Endothelial cell of umbilical vein (primary cell): Measurements from ENCODE around the gene UVSSA. TPM values are rescaled to one million over a fixed set of nuclear protein-coding genes. Genes with fewer than 3 reads are reported as not detected.

ENCODE experiments used
- BruUV-seq: library from RNA; stranded (reverse); fragments of 400-500 nt; replicated peaks from 2 replicates; lab custom pipeline; 2021; lab: Mats Ljungman, UMichigan
- CTCF ChIA-PET: fragments of 300-600, 350-600 bp; sonication (Branson Sonifier 250); formaldehyde crosslinking; loops from one replicate; lab custom pipeline; 2021; ENCODE audit warnings: antibody characterized with exemption, inconsistent platforms; lab: Charles Lee
- POLR2A ChIA-PET: fragments of 300-600, 350-600 bp; sonication (Branson Sonifier 250); formaldehyde crosslinking; loops from one replicate; lab custom pipeline; 2021; ENCODE audit warnings: antibody characterized with exemption, inconsistent platforms; lab: Charles Lee
- DNase-seq: peaks from one replicate; pipeline ENCODE4 v3.0.0-alpha.2; 2011; ENCODE audit warnings: low read depth, low spot score
- FAIRE-seq: peaks from 2 replicates; lab custom pipeline; 2011; peaks lifted over from hg19 to GRCh38; lab: Jason Lieb, UNC
- H2AFZ ChIP-seq: 2 replicates; pipeline ENCODE4 v1.6.0; 2012; ENCODE audit warnings: low read depth, low read length, control low read depth, inconsistent platforms
- H3K27ac ChIP-seq: 2 replicates; pipeline ENCODE4 v1.5.1; 2011; ENCODE audit warnings: low read depth, mild to moderate bottlenecking, control low read depth, low read length, moderate library complexity; ENCODE audit not compliant: insufficient read depth
- H3K27me3 ChIP-seq, 2 experiments: 2 replicates each; pipeline versions ENCODE4 v1.6.0 to v1.6.1; 2011; ENCODE audit warnings: low read length in 2 of 2, mixed read lengths in 1 of 2; ENCODE audit not compliant: control insufficient read depth in 2 of 2, insufficient read depth in 2 of 2
- H3K36me3 ChIP-seq, 2 experiments: 2 replicates in 1 of 2; 3 replicates in 1 of 2; pipeline ENCODE4 v1.5.1; 2011; ENCODE audit warnings: low read length in 2 of 2, mild to moderate bottlenecking in 1 of 2, moderate library complexity in 1 of 2; ENCODE audit not compliant: control insufficient read depth in 2 of 2, insufficient read depth in 2 of 2; ENCODE audit errors: extremely low read depth in 1 of 2
- H3K4me1 ChIP-seq: 3 replicates; pipeline ENCODE4 v1.5.1; 2011; ENCODE audit warnings: mild to moderate bottlenecking, low read length; ENCODE audit not compliant: control insufficient read depth, insufficient read depth; ENCODE audit errors: extremely low read depth
- H3K4me2 ChIP-seq: 2 replicates; pipeline ENCODE4 v1.6.1; 2011; ENCODE audit warnings: low read length, control low read depth, mixed read lengths; ENCODE audit not compliant: insufficient read depth
- H3K4me3 ChIP-seq, 3 experiments: fragments of 200-600 bp in 1 of 3; sonication (generic), shearing (Covaris generic) in 1 of 3; replicated peaks in 1 of 3; 2 replicates each; pipeline ENCODE4 v1.5.1; 2011 to 2016; ENCODE audit warnings: control low read depth in 3 of 3, low read length in 3 of 3, mild to moderate bottlenecking in 2 of 3, inconsistent platforms in 1 of 3, low read depth in 1 of 3, moderate library complexity in 1 of 3; ENCODE audit not compliant: insufficient read depth in 1 of 3
- H3K79me2 ChIP-seq: 2 replicates; pipeline ENCODE4 v1.6.0; 2012; ENCODE audit warnings: low read length, inconsistent platforms; ENCODE audit not compliant: control insufficient read depth, insufficient read depth
- H3K9ac ChIP-seq: replicated peaks from 2 replicates; pipeline ENCODE3; 2011; ENCODE audit warnings: low read length, control low read depth; ENCODE audit not compliant: insufficient read depth; ENCODE audit errors: extremely low read depth
- H3K9me1 ChIP-seq: replicated peaks from 3 replicates; pipeline ENCODE4 v1.6.0; 2011; ENCODE audit warnings: mild to moderate bottlenecking, low read length; ENCODE audit not compliant: control insufficient read depth, insufficient read depth; ENCODE audit errors: extremely low read depth
- H3K9me3 ChIP-seq: replicated peaks from 2 replicates; pipeline ENCODE4 v1.5.1; 2012; ENCODE audit warnings: low read length, inconsistent platforms; ENCODE audit not compliant: control insufficient read depth, insufficient read depth
- H4K20me1 ChIP-seq: replicated peaks from 2 replicates; pipeline ENCODE3; 2011; ENCODE audit warnings: mild to moderate bottlenecking, low read length; ENCODE audit not compliant: control insufficient read depth, insufficient read depth; ENCODE audit errors: extremely low read depth
- EZH2 ChIP-seq: IDR thresholded peaks from 2 replicates; pipeline ENCODE4 v1.6.1; 2012; ENCODE audit warnings: borderline replicate concordance, low read depth, mild to moderate bottlenecking, moderate library complexity, low read length, inconsistent platforms; ENCODE audit not compliant: severe bottlenecking
- GATA2 ChIP-seq: IDR thresholded peaks from 2 replicates; pipeline ENCODE4 v1.7.0; 2011; ENCODE audit warnings: low read depth, mild to moderate bottlenecking, moderate library complexity, mixed read lengths, low read length; ENCODE audit not compliant: insufficient read length, insufficient read depth
- MYC ChIP-seq: IDR thresholded peaks from one replicate; pipeline ENCODE4 v1.6.1; 2011; ENCODE audit warnings: mild to moderate bottlenecking, low read depth, low read length
- POLR2A ChIP-seq: IDR thresholded peaks from 2 replicates; pipeline ENCODE4 v1.6.1; 2012; ENCODE audit warnings: low read depth, mild to moderate bottlenecking, control low read depth, low read length
- dilution Hi-C: fragments of 300-500 bp; cut with MboI; formaldehyde crosslinking; loops from one replicate; pipeline ENCODE4 v1.15.0; 2019; ENCODE audit warnings: low sequenced_read_pairs; ENCODE audit not compliant: extremely low pct_ligation_motif_present
- intact Hi-C: fragments of 100-400 bp; cut with micrococcal nuclease; formaldehyde crosslinking; loops from one replicate; pipeline ENCODE4 v1.10.0; 2022
- polyA plus RNA-seq, 4 experiments: library from polyadenylated mRNA; depleted of rRNA in 3 of 4; stranded (reverse) in 3 of 4; unstranded in 1 of 4; fragments of >200 nt; gene quantifications; 2 replicates each; pipeline versions ENCODE4 v1.2.1 to v1.2.3, GENCODE V29; 2011 to 2012; ENCODE audit warnings: missing spikeins in 1 of 4
- total RNA-seq: library from RNA; stranded (reverse); gene quantifications from 2 replicates; pipeline ENCODE4 v1.2.3, GENCODE V29; 2021
- TF ChIP-seq, protein P1 (sequence below), 2 donors: IDR thresholded peaks; 1 replicate in 1 of 2; 2 replicates in 1 of 2; pipeline ENCODE4 v1.5.1; 2011; ENCODE audit warnings: low read length in 2 of 2, mild to moderate bottlenecking in 2 of 2, moderate library complexity in 2 of 2, control low read depth in 1 of 2, inconsistent platforms in 1 of 2, low read depth in 1 of 2; ENCODE audit not compliant: insufficient read depth in 1 of 2; ENCODE audit errors: extremely low read depth in 1 of 2

UVSSA gene
- total and polyA plus RNA-seq, 2 donors (not counting 3 experiments of a cell fraction or from before 2014, with no cell fraction given) = 7.1 to 14.9 TPM

DNA sequence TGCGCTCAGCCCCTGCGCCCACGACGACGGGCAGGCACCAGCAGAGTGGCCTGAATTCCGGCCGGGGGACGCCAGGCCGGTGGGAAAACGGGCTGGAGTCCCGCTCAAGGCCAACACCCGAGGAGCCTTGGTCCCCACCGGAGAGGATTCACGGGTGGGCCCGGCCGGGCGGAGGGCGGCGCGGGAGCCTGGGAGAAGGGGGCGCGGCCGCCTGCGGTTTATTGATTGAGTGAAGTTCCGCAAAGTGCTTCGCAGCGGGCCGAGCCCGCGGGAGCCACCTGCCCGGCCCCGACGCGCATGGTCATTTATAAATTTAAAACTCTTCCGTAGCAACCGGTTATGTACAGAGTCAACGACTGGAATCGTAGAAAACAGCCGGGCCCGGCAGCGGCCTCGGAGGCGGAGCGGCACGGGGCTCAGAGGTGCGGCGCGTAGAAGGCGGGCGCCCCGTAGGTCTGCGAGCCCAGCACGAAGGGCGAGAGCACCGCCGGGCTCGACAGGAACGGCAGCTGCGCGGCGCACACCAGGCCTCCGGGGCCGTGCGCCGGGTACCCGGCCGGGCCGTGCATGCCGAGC, 55.6 kb downstream of the UVSSA start:
- no peaks in the 10 kb centered on the region for H3K9me1 ChIP-seq
- no TSS peak for BruUV-seq
- no peaks in the 10 kb centered on the region for H4K20me1 ChIP-seq
- no peaks in the 10 kb centered on the region for H3K79me2 ChIP-seq
- ChIA-PET POLR2A (no interaction called here), CTCF (no interaction called here)
- no peak for DNase-seq
- no peak overlapping the region for H3K27ac ChIP-seq
- FAIRE-seq = no peak
- dilution Hi-C loops (no loop called here), intact Hi-C loops (no loop called here)
- TF ChIP-seq POLR2A (no peak), EZH2 (peak; percentile 86)
- TF ChIP-seq, protein P1, sequence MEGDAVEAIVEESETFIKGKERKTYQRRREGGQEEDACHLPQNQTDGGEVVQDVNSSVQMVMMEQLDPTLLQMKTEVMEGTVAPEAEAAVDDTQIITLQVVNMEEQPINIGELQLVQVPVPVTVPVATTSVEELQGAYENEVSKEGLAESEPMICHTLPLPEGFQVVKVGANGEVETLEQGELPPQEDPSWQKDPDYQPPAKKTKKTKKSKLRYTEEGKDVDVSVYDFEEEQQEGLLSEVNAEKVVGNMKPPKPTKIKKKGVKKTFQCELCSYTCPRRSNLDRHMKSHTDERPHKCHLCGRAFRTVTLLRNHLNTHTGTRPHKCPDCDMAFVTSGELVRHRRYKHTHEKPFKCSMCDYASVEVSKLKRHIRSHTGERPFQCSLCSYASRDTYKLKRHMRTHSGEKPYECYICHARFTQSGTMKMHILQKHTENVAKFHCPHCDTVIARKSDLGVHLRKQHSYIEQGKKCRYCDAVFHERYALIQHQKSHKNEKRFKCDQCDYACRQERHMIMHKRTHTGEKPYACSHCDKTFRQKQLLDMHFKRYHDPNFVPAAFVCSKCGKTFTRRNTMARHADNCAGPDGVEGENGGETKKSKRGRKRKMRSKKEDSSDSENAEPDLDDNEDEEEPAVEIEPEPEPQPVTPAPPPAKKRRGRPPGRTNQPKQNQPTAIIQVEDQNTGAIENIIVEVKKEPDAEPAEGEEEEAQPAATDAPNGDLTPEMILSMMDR (IDR thresholded peaks at IDR 0.05; ENCODE audit: extremely low read depth in 1 of 2, insufficient read depth in 1 of 2, low read depth in 1 of 2, low read length in 2 of 2) = no peak
- peaks cover 2% of the 10 kb centered on the region for H3K9me3 ChIP-seq
- H3K27me3 ChIP-seq = peaks cover 38 to 63% of the 10 kb centered on the region in 2 experiments
- no peak overlapping the region for H3K4me2 ChIP-seq
- H3K9ac ChIP-seq = no peak overlapping the region
- no peaks in the 10 kb centered on the region for H3K4me1 ChIP-seq
- no peaks in the 10 kb centered on the region for H3K36me3 ChIP-seq
- no peak overlapping the region for H3K4me3 ChIP-seq
- H2AFZ ChIP-seq = no peak overlapping the region

DNA sequence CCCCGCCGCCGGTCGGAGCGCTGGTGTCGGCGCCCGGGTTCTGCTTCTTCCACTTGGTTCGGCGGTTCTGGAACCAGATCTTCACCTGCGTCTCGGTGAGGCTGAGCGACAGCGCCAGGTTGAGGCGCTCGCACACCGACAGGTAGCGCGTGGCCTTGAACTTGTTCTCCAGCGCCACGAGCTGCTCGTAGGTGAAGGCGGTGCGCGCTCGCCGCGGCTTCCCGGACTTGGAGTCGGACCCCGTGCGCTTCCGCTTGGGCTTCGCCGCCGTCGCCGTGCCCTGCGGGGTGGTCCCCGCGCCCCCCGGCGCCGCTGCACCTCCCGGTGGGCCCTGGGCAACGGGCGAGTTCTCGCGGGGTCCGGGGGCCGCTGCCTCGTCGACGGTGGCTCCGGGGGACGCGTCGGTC, 56.2 kb downstream of the UVSSA start:
- peaks cover 2% of the 10 kb centered on the region for H3K9me3 ChIP-seq
- H3K9me1 ChIP-seq = no peaks in the 10 kb centered on the region
- H3K4me1 ChIP-seq = no peaks in the 10 kb centered on the region
- intact Hi-C loops (no loop called here), dilution Hi-C loops (no loop called here)
- H3K4me3 ChIP-seq = no peak overlapping the region
- H2AFZ ChIP-seq = no peak overlapping the region
- peaks cover 43 to 67% of the 10 kb centered on the region in 2 experiments for H3K27me3 ChIP-seq
- CTCF ChIA-PET = no interaction called here
- no peak for FAIRE-seq
- no peak overlapping the region for H3K4me2 ChIP-seq
- H3K27ac ChIP-seq = no peak overlapping the region
- POLR2A ChIA-PET = no interaction called here
- TF ChIP-seq EZH2 (peak; percentile 51), GATA2 (no peak), MYC (no peak), POLR2A (no peak)
- TF ChIP-seq, protein P1 (IDR thresholded peaks at IDR 0.05; ENCODE audit: extremely low read depth in 1 of 2, insufficient read depth in 1 of 2, low read depth in 1 of 2, low read length in 2 of 2) = no peak
- no peaks in the 10 kb centered on the region for H4K20me1 ChIP-seq
- no peaks in the 10 kb centered on the region for H3K79me2 ChIP-seq
- H3K9ac ChIP-seq = no peak overlapping the region
- H3K36me3 ChIP-seq = no peaks in the 10 kb centered on the region
- BruUV-seq = no TSS peak
- no peak for DNase-seq
